ENCODE data around the gene DDX6.

Gene DDX6

DNA sequence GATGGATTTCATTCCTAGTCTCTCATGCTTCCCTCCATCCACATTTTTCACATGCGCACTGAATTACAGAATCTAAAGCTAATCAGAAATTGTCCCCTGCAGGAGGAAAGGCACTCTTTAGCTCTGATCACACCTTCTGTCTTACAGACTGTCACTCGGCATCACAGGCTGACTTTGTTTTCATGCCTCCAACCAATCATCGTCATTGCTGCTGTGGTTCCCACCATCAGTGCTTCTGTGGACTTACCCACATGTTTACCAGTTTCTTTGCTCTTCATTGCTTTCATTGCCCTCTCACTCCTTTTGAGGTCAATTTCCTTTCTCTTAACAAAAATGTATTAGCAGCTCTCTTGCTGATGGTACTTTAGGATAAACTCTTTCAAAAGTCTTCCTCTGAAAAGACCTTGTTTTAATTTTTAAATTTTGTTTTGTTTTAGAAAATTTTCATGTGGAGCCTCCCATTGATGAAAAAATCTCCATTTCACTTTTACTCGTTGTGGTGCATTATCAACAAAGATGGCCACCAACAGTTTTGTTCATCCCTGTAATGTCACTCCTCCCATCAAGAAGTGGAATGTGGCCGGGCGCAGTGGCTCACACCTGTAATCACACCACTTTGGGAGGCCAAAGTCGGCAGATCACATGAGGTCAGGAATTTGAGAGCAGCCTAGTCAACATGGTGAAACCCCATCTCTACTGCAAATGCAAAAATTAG lies 91.3 kb downstream of the DDX6 start:
- no peak for DNase-seq

Data from NCI-H1105 (cell line).